SW 1271 (cell line): ENCODE data around the gene CREB5.

Experiments used
- DNase-seq, 2 experiments: peaks; one replicate each; lab custom pipeline; 2025; lab: John Stamatoyannopoulos, UW

Gene CREB5

GRCh38 chr7:28516390-28517172, 104.3 kb downstream of the CREB5 start:
- no peak for DNase-seq

- no peak for DNase-seq
Observed at GRCh38 chr7:28517206-28517605, 104.9 kb downstream of the CREB5 start.

GRCh38 chr7:28517606-28518005, 105.3 kb downstream of the CREB5 start:
- DNase-seq = no peak

- DNase-seq = no peak
Observed at GRCh38 chr7:28520074-28521015, 108.0 kb downstream of the CREB5 start.

- DNase-seq = no peak
Observed at GRCh38 chr7:28524978-28525377, 112.7 kb downstream of the CREB5 start.

- DNase-seq = no peak
Observed at GRCh38 chr7:28528899-28529298, 116.6 kb downstream of the CREB5 start.

- DNase-seq = no peak
Observed at GRCh38 chr7:28529755-28530154, 117.4 kb downstream of the CREB5 start.

GRCh38 chr7:28530175-28530802, 118.0 kb downstream of the CREB5 start:
- no peak for DNase-seq

- no peak for DNase-seq
Observed at GRCh38 chr7:28530803-28531175, 118.5 kb downstream of the CREB5 start.

GRCh38 chr7:28531291-28531690, 119.0 kb downstream of the CREB5 start:
- no peak for DNase-seq

- no peak for DNase-seq
Observed at GRCh38 chr7:28532181-28532580, 119.9 kb downstream of the CREB5 start.

GRCh38 chr7:28533267-28533666, 120.9 kb downstream of the CREB5 start:
- DNase-seq = no peak

GRCh38 chr7:28533731-28534531, 121.6 kb downstream of the CREB5 start:
- DNase-seq = no peak

GRCh38 chr7:28536259-28536658, 123.9 kb downstream of the CREB5 start:
- peak in 1 of 2 experiments; percentile 10 for DNase-seq

- DNase-seq = no peak
Observed at GRCh38 chr7:28539289-28539981, 127.1 kb downstream of the CREB5 start.

- DNase-seq = no peak
Observed at GRCh38 chr7:28542410-28542809, 130.1 kb downstream of the CREB5 start.

- no peak for DNase-seq
Observed at GRCh38 chr7:28544453-28545117, 132.3 kb downstream of the CREB5 start.

GRCh38 chr7:28546067-28546466, 133.7 kb downstream of the CREB5 start:
- no peak for DNase-seq

GRCh38 chr7:28547115-28547514, 134.8 kb downstream of the CREB5 start:
- DNase-seq = no peak

GRCh38 chr7:28548416-28548815, 136.1 kb downstream of the CREB5 start:
- no peak for DNase-seq

- no peak for DNase-seq
Observed at GRCh38 chr7:28549998-28550397, 137.7 kb downstream of the CREB5 start.
